Pancreas (tissue), 10 donors: Measurements from ENCODE around the gene QKI. TPM values are rescaled to one million over a fixed set of nuclear protein-coding genes. Genes with fewer than 3 reads are reported as not detected.

Source experiments
- ATAC-seq, 4 donors: fragments of 200-7000 bp; cut with Tn5 transposase; one replicate each; pipeline versions ENCODE4 v1.8.0 to v1.9.1; 2020; ENCODE audit warnings: mild to moderate bottlenecking in 4 of 4, moderate library complexity in 4 of 4
- DNase-seq, 6 donors: peaks; one replicate each; pipeline ENCODE4 v3.0.0-alpha.2; 2020
- FAIRE-seq: peaks from 2 replicates; lab custom pipeline; 2012; peaks lifted over from hg19 to GRCh38; lab: Jason Lieb, UNC
- H3K27ac ChIP-seq, 4 donors: fragments of 200-600 bp; sonication (generic); 1 replicate in 3 of 4; 2 replicates in 1 of 4; pipeline versions ENCODE4 v1.5.0 to v1.8.0; 2020
- H3K27me3 ChIP-seq, 4 donors: fragments of 200-600 bp; one replicate each; pipeline ENCODE4 v1.8.0; 2021
- H3K36me3 ChIP-seq, 3 donors: fragments of 200-600 bp; sonication (generic) in 1 of 3; one replicate each; pipeline versions ENCODE4 v1.5.0 to v1.8.0; 2020 to 2021
- H3K4me1 ChIP-seq, 3 donors: fragments of 200-600 bp; one replicate each; pipeline ENCODE4 v1.8.0; 2021
- H3K4me3 ChIP-seq, 4 donors: fragments of 200-600 bp; sonication (generic) in 2 of 4; one replicate each; pipeline versions ENCODE4 v1.5.0 to v1.8.0; 2020 to 2021
- H3K9me3 ChIP-seq, 4 donors: fragments of 200-600 bp; one replicate each; pipeline ENCODE4 v1.8.0; 2021
- CTCF ChIP-seq, 4 donors: fragments of 200-600 bp; sonication (generic) in 3 of 4; IDR thresholded peaks; one replicate each; pipeline versions ENCODE4 v1.5.0 to v1.8.0; 2021; ENCODE audit warnings: antibody characterized with exemption in 4 of 4
- WGBS, 2 donors: extraction: QIAGEN DNeasy Blood & Tissue Kit; methylation state at CpG; one replicate each; pipeline ENCODE4 v1.1.7; 2013; 5-methylcytosine and 5-hydroxymethylcytosine counted together
- intact Hi-C, 3 donors: fragments of 100-400 bp; cut with DNase I; formaldehyde crosslinking; loops; one replicate each; pipeline versions ENCODE4 v1.11.1 to v1.14.2; 2022
- polyA plus RNA-seq, 2 donors: library from polyadenylated mRNA; stranded (reverse); fragments of 200-250 nt; gene quantifications; one replicate each; pipeline ENCODE4 v1.2.3, GENCODE V29; 2013
- total RNA-seq, 6 donors: library from RNA; stranded (reverse); fragmentation: NEBNext Ultra II Directional in 4 of 6; extraction: Animal tissue kit (Norgen Biotek cat#: 25700) in 4 of 6; gene quantifications; one replicate each; pipeline versions ENCODE4 v1.2.1 to v1.2.4, GENCODE V29; 2021 to 2023
- donor health status: healthy with polysubstance abuse.
- donor health status: DM: no; HTN: no; CAD: no; lungs with moderate emphysema.
- donor health status: DM: no; HTN: no; CAD: no.
- donor health status: control.
- donor health status: control.
- donor health status: Bipolar disorder and iron deficiency.
- donor health status: DM: yes; HTN: yes; CAD: no.
- donor health status: DM: no; HTN: no; CAD: no.
- donor health status: DM: no; HTN: no; CAD: no.
- donor health status: DM: yes; HTN: yes; CAD: no.

The QKI gene
- total and polyA plus RNA-seq, 8 donors = 9.0 to 52.6 (median 21.6) TPM

DNA sequence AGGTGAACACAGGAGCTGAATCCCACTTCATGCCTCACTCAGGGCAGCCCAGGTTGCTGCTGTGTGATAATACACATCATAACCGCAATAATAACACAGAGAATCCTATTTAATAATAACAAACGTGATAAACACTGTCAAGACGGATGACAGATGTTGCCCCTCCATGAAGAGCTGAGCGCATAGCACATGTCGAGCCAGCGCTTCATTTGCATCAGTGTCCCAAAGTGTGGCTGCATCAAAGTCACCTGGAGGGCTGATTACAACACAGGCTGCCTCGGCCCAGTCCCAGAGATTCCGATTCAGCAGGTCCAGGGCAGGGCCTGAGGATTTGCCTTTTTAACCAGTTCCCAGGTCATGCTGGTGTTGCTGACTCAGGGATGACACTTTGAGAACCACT, 198.5 kb downstream of the QKI start:
- H3K27me3 ChIP-seq = no peaks in the 10 kb centered on the region
- no peaks in the 10 kb centered on the region for H3K9me3 ChIP-seq
- ATAC-seq = no peak
- no peaks in the 10 kb centered on the region for H3K36me3 ChIP-seq
- H3K4me3 ChIP-seq = no peak overlapping the region
- DNase-seq = no peak
- no peak for FAIRE-seq
- TF ChIP-seq CTCF (IDR thresholded peaks at IDR 0.05) = no peak
- intact Hi-C loops = no loop called here
- no peaks in the 10 kb centered on the region for H3K4me1 ChIP-seq
- no peak overlapping the region for H3K27ac ChIP-seq
- WGBS, 2 donors = 66 to 79% methylated on average over 8 of the region's 8 CpGs

DNA sequence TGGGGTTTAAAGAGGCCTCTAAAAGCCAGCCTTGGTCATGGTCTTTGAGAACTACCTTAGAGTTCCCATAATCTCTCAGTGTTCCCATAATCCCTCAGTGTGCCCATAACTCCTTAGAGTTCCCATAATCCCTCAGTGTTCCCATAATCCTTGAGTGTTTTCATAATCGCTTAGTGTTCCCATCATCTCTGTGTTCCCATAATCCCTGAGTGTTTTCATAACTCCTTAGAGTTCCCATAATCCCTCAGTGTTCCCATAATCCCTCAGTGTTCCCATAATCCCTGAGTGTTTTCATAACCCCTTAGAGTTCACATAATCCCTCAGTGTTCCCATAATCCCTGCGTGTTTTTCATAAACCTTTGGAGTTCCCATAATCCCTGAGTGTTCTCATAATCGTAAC, 199.2 kb downstream of the QKI start:
- 85 to 90% methylated on average over 3 of the region's 3 CpGs for WGBS, 2 donors
- no peaks in the 10 kb centered on the region for H3K27me3 ChIP-seq
- H3K9me3 ChIP-seq = no peaks in the 10 kb centered on the region
- H3K4me1 ChIP-seq = no peaks in the 10 kb centered on the region
- FAIRE-seq (no peak), ATAC-seq (no peak), DNase-seq (no peak)
- H3K27ac ChIP-seq = no peak overlapping the region
- intact Hi-C loops = no loop called here
- H3K36me3 ChIP-seq = no peaks in the 10 kb centered on the region
- no peak overlapping the region for H3K4me3 ChIP-seq
- TF ChIP-seq CTCF (IDR thresholded peaks at IDR 0.05) = no peak

GRCh38 chr6:163616452-163616851, 201.9 kb downstream of the QKI start:
- intact Hi-C loops = no loop called here
- DNase-seq (no peak), FAIRE-seq (no peak), ATAC-seq (no peak)
- TF ChIP-seq CTCF (IDR thresholded peaks at IDR 0.05) = no peak
- Histone ChIP-seq H3K27ac (no peak overlapping the region), H3K36me3 (no peaks in the 10 kb centered on the region), H3K4me3 (no peak overlapping the region), H3K4me1 (no peaks in the 10 kb centered on the region), H3K9me3 (no peaks in the 10 kb centered on the region), H3K27me3 (no peaks in the 10 kb centered on the region)
- 72 to 73% methylated on average over 4 of the region's 4 CpGs for WGBS, 2 donors

- Histone ChIP-seq H3K4me3 (no peak overlapping the region), H3K4me1 (no peaks in the 10 kb centered on the region), H3K9me3 (no peaks in the 10 kb centered on the region), H3K27me3 (no peaks in the 10 kb centered on the region), H3K27ac (no peak overlapping the region), H3K36me3 (no peaks in the 10 kb centered on the region)
- FAIRE-seq = no peak
- no peak for TF ChIP-seq CTCF (IDR thresholded peaks at IDR 0.05)
- 81 to 90% methylated on average over 6 of the region's 6 CpGs for WGBS, 2 donors
- intact Hi-C loops = no loop called here
- ATAC-seq = no peak
- no peak for DNase-seq
Measured at GRCh38 chr6:163617549-163617948, 203.0 kb downstream of the QKI start.

- H3K36me3 ChIP-seq = no peaks in the 10 kb centered on the region
- H3K4me1 ChIP-seq = no peaks in the 10 kb centered on the region
- FAIRE-seq (no peak), DNase-seq (no peak), ATAC-seq (no peak)
- no peak for TF ChIP-seq CTCF (IDR thresholded peaks at IDR 0.05)
- intact Hi-C loops = no loop called here
- 73 to 76% methylated on average over 5 of the region's 5 CpGs for WGBS, 2 donors
- H3K9me3 ChIP-seq = no peaks in the 10 kb centered on the region
- no peaks in the 10 kb centered on the region for H3K27me3 ChIP-seq
- H3K4me3 ChIP-seq = no peak overlapping the region
- no peak overlapping the region for H3K27ac ChIP-seq
Measured at GRCh38 chr6:163620101-163620500, 205.6 kb downstream of the QKI start.
